Endodermal cell (in vitro differentiated cells): Measurements from ENCODE around the gene AFP. TPM values are rescaled to one million over a fixed set of nuclear protein-coding genes. Genes with fewer than 3 reads are reported as not detected.

Experiments used
- DNase-seq: peaks from one replicate; pipeline ENCODE4 v3.0.0-alpha.2; 2017
- H3K27ac ChIP-seq: 2 replicates; pipeline ENCODE4 v1.5.1; 2013; ENCODE audit warnings: mild to moderate bottlenecking, low read depth, low read length, moderate library complexity
- H3K27me3 ChIP-seq: 2 replicates; pipeline ENCODE4 v1.6.1; 2013; ENCODE audit warnings: mild to moderate bottlenecking, low read length, moderate library complexity; ENCODE audit not compliant: insufficient read depth, control insufficient read depth, poor library complexity, severe bottlenecking
- H3K36me3 ChIP-seq: 2 replicates; pipeline ENCODE4 v1.7.0; 2013; ENCODE audit warnings: mild to moderate bottlenecking, low read length, moderate library complexity; ENCODE audit not compliant: control insufficient read depth, insufficient read depth
- H3K4me1 ChIP-seq: one replicate; pipeline ENCODE4 v1.7.0; 2013; ENCODE audit warnings: low read length; ENCODE audit not compliant: control insufficient read depth, insufficient read depth
- H3K4me3 ChIP-seq: 2 replicates; pipeline ENCODE4 v1.5.1; 2013; ENCODE audit warnings: mild to moderate bottlenecking, low read length, moderate library complexity
- H3K9ac ChIP-seq: 2 replicates; pipeline ENCODE4 v1.6.1; 2013; ENCODE audit warnings: mild to moderate bottlenecking, low read length, moderate library complexity; ENCODE audit not compliant: poor library complexity, severe bottlenecking; ENCODE audit errors: extremely low read depth
- H3K9me3 ChIP-seq: 2 replicates; pipeline ENCODE4 v1.6.1; 2013; ENCODE audit warnings: mild to moderate bottlenecking, low read length, moderate library complexity; ENCODE audit not compliant: control insufficient read depth
- H3K27ac Mint-ChIP-seq: 2 replicates; pipeline ENCODE4 v1.8.0; 2020; ENCODE audit warnings: mixed read lengths
- H3K27me3 Mint-ChIP-seq: 2 replicates; pipeline ENCODE4 v1.8.0; 2021; ENCODE audit warnings: mild to moderate bottlenecking, mixed read lengths; ENCODE audit not compliant: insufficient read depth
- H3K36me3 Mint-ChIP-seq: 2 replicates; pipeline ENCODE4 v1.8.0; 2020; ENCODE audit warnings: low read depth, mixed read lengths
- H3K4me1 Mint-ChIP-seq: 2 replicates; pipeline ENCODE4 v1.8.0; 2020; ENCODE audit warnings: mixed read lengths
- H3K4me3 Mint-ChIP-seq: 2 replicates; pipeline ENCODE4 v1.8.0; 2020; ENCODE audit warnings: mild to moderate bottlenecking, moderate library complexity, mixed read lengths
- H3K9me3 Mint-ChIP-seq: 2 replicates; pipeline ENCODE4 v1.8.0; 2020; ENCODE audit warnings: mild to moderate bottlenecking, mixed read lengths
- CTCF ChIP-seq: fragments of 200-600 bp; sonication (generic); conservative IDR thresholded peaks from 2 replicates; pipeline ENCODE4 v1.5.0; 2021; ENCODE audit warnings: antibody characterized with exemption, mild to moderate bottlenecking
- WGBS, 2 experiments: methylation state at CpG; one replicate each; pipeline versions ENCODE4 v1.1.5 to v1.1.7; 2013; ENCODE audit warnings: missing lambda C conversion rate in 2 of 2, mixed read lengths in 1 of 2; ENCODE audit not compliant: insufficient coverage in 1 of 2, insufficient read length in 1 of 2; 5-methylcytosine and 5-hydroxymethylcytosine counted together
- total RNA-seq, 2 donors: library from RNA; stranded (reverse); fragmentation: NEBNext Ultra II Directional in 1 of 2; extraction: Animal tissue kit (Norgen Biotek cat#: 25700) in 1 of 2; gene quantifications; 2 replicates in 1 of 2; 3 replicates in 1 of 2; pipeline ENCODE4 v1.2.1, GENCODE V29; 2021

Gene AFP
- total RNA-seq, 2 donors from 2014 or later: 1.6 TPM; not detected in 1

GRCh38 chr4:73413294-73413755 lies 22.7 kb upstream of the AFP start:
- Mint-ChIP-seq H3K27ac (no peak overlapping the region), H3K27me3 (no peaks in the 10 kb centered on the region), H3K4me3 (no peak overlapping the region), H3K9me3 (no peaks in the 10 kb centered on the region), H3K36me3 (no peaks in the 10 kb centered on the region), H3K4me1 (no peaks in the 10 kb centered on the region)
- Histone ChIP-seq H3K27ac (no peak overlapping the region), H3K4me1 (no peaks in the 10 kb centered on the region), H3K36me3 (no peaks in the 10 kb centered on the region), H3K4me3 (no peak overlapping the region), H3K9ac (no peak overlapping the region), H3K27me3 (no peaks in the 10 kb centered on the region), H3K9me3 (no peaks in the 10 kb centered on the region)
- no peak for TF ChIP-seq CTCF
- no peak for DNase-seq
- 91 to 98% methylated on average over 4 of the region's 4 CpGs for WGBS, 2 experiments

GRCh38 chr4:73414936-73415271 lies 21.1 kb upstream of the AFP start:
- Histone ChIP-seq H3K9ac (no peak overlapping the region), H3K4me1 (no peaks in the 10 kb centered on the region), H3K9me3 (no peaks in the 10 kb centered on the region), H3K4me3 (no peak overlapping the region), H3K27me3 (no peaks in the 10 kb centered on the region), H3K27ac (no peak overlapping the region), H3K36me3 (no peaks in the 10 kb centered on the region)
- DNase-seq: no peak
- Mint-ChIP-seq H3K27ac (no peak overlapping the region), H3K36me3 (no peaks in the 10 kb centered on the region), H3K4me1 (no peaks in the 10 kb centered on the region), H3K27me3 (no peaks in the 10 kb centered on the region), H3K4me3 (no peak overlapping the region), H3K9me3 (no peaks in the 10 kb centered on the region)
- TF ChIP-seq CTCF: no peak
- WGBS, 2 experiments: 90 to 100% methylated on average over 2 of the region's 2 CpGs

- WGBS, 2 experiments: 100% methylated on average over 2 of the region's 2 CpGs; no CpG with 5 or more reads in 1 of the 2 experiments
- Histone ChIP-seq H3K4me3 (no peak overlapping the region), H3K27me3 (no peaks in the 10 kb centered on the region), H3K4me1 (no peaks in the 10 kb centered on the region), H3K9me3 (no peaks in the 10 kb centered on the region), H3K9ac (no peak overlapping the region), H3K36me3 (no peaks in the 10 kb centered on the region), H3K27ac (no peak overlapping the region)
- no peak for DNase-seq
- no peaks in the 10 kb centered on the region for H3K27me3 Mint-ChIP-seq
- H3K4me1 Mint-ChIP-seq: peaks cover 2% of the 10 kb centered on the region
- no peaks in the 10 kb centered on the region for H3K36me3 Mint-ChIP-seq
- no peak overlapping the region for H3K27ac Mint-ChIP-seq
- no peaks in the 10 kb centered on the region for H3K9me3 Mint-ChIP-seq
- H3K4me3 Mint-ChIP-seq: no peak overlapping the region
- no peak for TF ChIP-seq CTCF
Observed at GRCh38 chr4:73415807-73416238, 20.2 kb upstream of the AFP start.
